ENCODE measurements around the gene GIGYF2. TPM values are rescaled to one million over a fixed set of nuclear protein-coding genes. Genes with fewer than 3 reads are reported as not detected.

Gene GIGYF2
- total and polyA plus RNA-seq, 3 experiments from 2014 or later: 27.2 to 55.8 (median 54.7) TPM

DNA sequence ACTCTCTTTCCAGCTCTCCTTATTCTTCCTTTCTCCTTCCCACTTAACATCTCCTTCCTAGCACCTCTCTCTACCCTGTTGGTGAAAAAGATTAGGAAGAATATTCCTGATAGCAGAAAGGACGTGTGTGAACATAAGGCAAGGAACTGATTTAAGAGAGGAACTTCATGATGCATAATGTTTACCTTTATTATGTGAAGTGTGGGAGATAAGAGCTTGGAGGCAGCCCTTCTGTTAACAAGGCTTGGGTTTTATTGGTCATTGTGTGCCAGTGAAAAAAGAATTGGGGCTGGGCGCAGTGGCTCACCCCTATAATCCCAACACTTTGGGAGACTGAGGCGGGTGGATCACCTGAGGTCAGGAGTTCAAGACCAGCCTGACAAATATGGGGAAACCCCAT lies 44.8 kb downstream of the GIGYF2 start:
- CTCF ChIA-PET: interaction anchor here (0.5 kb wide), 1 partner anchor 477 kb away, joined by 3 read pairs; no protein-coding TSS in a partner anchor
- no peak overlapping the region for H3K4me3 Mint-ChIP-seq
- DNase-seq: no peak
- no peaks in the 10 kb centered on the region for H3K9me3 Mint-ChIP-seq
- Histone ChIP-seq H3K27me3 (ENCODE audit: insufficient read depth, low read length, poor library complexity, severe bottlenecking) (no peaks in the 10 kb centered on the region), H3K27ac (ENCODE audit: low read depth, low read length) (no peak overlapping the region), H3K36me3 (ENCODE audit: insufficient read depth, low read length) (peaks cover 4% of the 10 kb centered on the region), H3K9me3 (ENCODE audit: low read length) (no peaks in the 10 kb centered on the region), H3K4me3 (ENCODE audit: low read length) (no peak overlapping the region), H3K4me1 (ENCODE audit: insufficient read depth, low read length) (no peaks in the 10 kb centered on the region)
- H3K27ac Mint-ChIP-seq: peak overlapping the region in 1 of 8 donors; percentile 31
- POLR2A ChIA-PET: interaction anchor here (0.6 kb wide), 1 partner anchor 347 kb away, joined by 3 read pairs; no protein-coding TSS in a partner anchor
- H3K36me3 Mint-ChIP-seq: peaks cover 4 to 45% (median 7%) of the 10 kb centered on the region in 3 donors
- H3K27me3 Mint-ChIP-seq: no peaks in the 10 kb centered on the region
- H3K4me1 Mint-ChIP-seq: peaks cover 8 to 15% (median 11%) of the 10 kb centered on the region in 3 donors

DNA sequence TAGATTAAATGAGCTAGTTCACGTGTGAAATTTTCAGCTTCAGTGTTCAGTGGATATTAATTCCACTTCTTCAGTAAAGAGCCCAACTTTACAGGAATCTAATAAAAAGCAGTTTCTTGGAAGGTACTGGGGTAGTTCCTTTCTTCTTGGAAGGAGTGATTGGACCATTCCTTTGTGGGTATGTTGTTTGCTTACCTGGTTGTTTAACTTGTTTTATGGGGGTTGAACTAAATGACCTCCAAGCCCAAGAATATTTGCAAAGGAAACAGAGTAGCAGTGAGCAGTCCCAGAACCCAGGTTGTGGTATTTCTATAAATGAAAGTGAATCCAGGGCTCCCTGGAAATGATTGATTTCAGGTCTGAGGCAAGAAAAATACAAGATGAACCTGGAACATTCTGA lies 47.8 kb downstream of the GIGYF2 start:
- Histone ChIP-seq H3K4me3 (ENCODE audit: low read length) (no peak overlapping the region), H3K27me3 (ENCODE audit: insufficient read depth, low read length, poor library complexity, severe bottlenecking) (no peaks in the 10 kb centered on the region), H3K9me3 (ENCODE audit: low read length) (no peaks in the 10 kb centered on the region), H3K36me3 (ENCODE audit: insufficient read depth, low read length) (peaks cover 15% of the 10 kb centered on the region), H3K4me1 (ENCODE audit: insufficient read depth, low read length) (no peaks in the 10 kb centered on the region), H3K27ac (ENCODE audit: low read depth, low read length) (no peak overlapping the region)
- Mint-ChIP-seq H3K27me3 (no peaks in the 10 kb centered on the region), H3K27ac (peak overlapping the region in 1 of 8 donors; percentile 13), H3K36me3 (peaks cover 5 to 50% (median 19%) of the 10 kb centered on the region in 3 donors), H3K4me1 (peaks cover 8 to 17% (median 15%) of the 10 kb centered on the region in 3 donors), H3K9me3 (no peaks in the 10 kb centered on the region), H3K4me3 (no peak overlapping the region)
- ChIA-PET CTCF (no interaction called here), POLR2A (no interaction called here)
- DNase-seq: no peak

DNA sequence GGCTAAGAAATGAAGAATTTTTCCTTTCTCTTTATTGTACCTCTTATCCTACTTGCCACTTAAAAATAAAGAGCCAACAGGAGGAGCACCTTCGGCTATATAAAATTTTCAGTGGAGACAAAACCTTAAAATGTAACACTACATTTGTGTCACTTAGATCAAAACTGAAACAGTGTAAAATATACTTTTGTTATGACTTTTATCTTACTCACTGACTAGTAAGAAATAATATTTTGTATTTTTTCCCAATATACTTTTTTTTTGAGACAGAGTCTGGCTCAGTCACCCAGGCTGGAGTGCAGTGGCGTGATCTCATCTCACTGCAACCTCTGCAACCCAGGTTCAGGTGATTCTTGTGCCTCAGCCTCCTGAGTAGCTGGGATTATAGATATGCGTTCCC lies 50.9 kb downstream of the GIGYF2 start:
- ChIA-PET CTCF (interaction anchor here (1.0 kb wide), 1 partner anchor 8 kb away, joined by 3 read pairs; no protein-coding TSS in a partner anchor), POLR2A (no interaction called here)
- H3K9me3 Mint-ChIP-seq: no peaks in the 10 kb centered on the region
- no peaks in the 10 kb centered on the region for H3K4me1 ChIP-seq (ENCODE audit: insufficient read depth, low read length)
- H3K27ac Mint-ChIP-seq: peak overlapping the region in 1 of 8 donors; percentile 72
- DNase-seq: no peak
- H3K4me3 Mint-ChIP-seq: no peak overlapping the region
- peaks cover 4 to 13% (median 5%) of the 10 kb centered on the region in 3 donors for H3K4me1 Mint-ChIP-seq
- peaks cover 5 to 62% (median 21%) of the 10 kb centered on the region in 3 donors for H3K36me3 Mint-ChIP-seq
- no peaks in the 10 kb centered on the region for H3K27me3 ChIP-seq (ENCODE audit: insufficient read depth, low read length, poor library complexity, severe bottlenecking)
- H3K27me3 Mint-ChIP-seq: no peaks in the 10 kb centered on the region
- H3K4me3 ChIP-seq (ENCODE audit: low read length): no peak overlapping the region
- H3K9me3 ChIP-seq (ENCODE audit: low read length): no peaks in the 10 kb centered on the region
- H3K27ac ChIP-seq (ENCODE audit: low read depth, low read length): no peak overlapping the region
- H3K36me3 ChIP-seq (ENCODE audit: insufficient read depth, low read length): peaks cover 22% of the 10 kb centered on the region

DNA sequence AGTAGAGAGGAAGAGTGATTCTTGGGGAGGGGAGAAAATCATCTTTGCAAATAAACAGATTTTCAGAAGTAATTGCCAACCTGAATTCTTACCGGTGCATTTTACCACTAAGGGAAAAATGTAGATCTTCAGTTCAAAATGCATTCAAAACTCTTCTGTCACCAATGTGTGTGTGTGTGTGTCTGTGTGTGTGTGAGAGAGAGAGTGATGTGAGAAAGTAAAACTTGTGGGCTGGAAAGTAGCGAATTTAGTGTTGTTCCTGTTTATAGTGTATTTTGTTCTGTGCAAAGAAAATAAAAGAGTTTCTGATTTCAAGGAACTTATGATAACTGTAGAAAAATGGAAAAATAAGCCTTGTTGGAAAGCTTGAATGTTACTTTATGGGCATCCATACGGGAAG lies 52.2 kb downstream of the GIGYF2 start:
- Mint-ChIP-seq H3K4me3 (no peak overlapping the region), H3K27ac (peak overlapping the region in 4 of 8 donors; percentile 3 to 62 (median 18)), H3K27me3 (no peaks in the 10 kb centered on the region), H3K9me3 (no peaks in the 10 kb centered on the region), H3K36me3 (peaks cover 5 to 65% (median 26%) of the 10 kb centered on the region in 3 donors), H3K4me1 (peaks cover 0 to 5% (median 5%) of the 10 kb centered on the region in 3 donors)
- Histone ChIP-seq H3K4me1 (ENCODE audit: insufficient read depth, low read length) (no peaks in the 10 kb centered on the region), H3K36me3 (ENCODE audit: insufficient read depth, low read length) (peaks cover 22% of the 10 kb centered on the region), H3K27me3 (ENCODE audit: insufficient read depth, low read length, poor library complexity, severe bottlenecking) (no peaks in the 10 kb centered on the region), H3K4me3 (ENCODE audit: low read length) (no peak overlapping the region), H3K27ac (ENCODE audit: low read depth, low read length) (no peak overlapping the region), H3K9me3 (ENCODE audit: low read length) (no peaks in the 10 kb centered on the region)
- DNase-seq: no peak
- ChIA-PET POLR2A (no interaction called here), CTCF (interaction anchor here (1.2 kb wide), 1 partner anchor 37 kb away, joined by 4 read pairs; no protein-coding TSS in a partner anchor)

DNA sequence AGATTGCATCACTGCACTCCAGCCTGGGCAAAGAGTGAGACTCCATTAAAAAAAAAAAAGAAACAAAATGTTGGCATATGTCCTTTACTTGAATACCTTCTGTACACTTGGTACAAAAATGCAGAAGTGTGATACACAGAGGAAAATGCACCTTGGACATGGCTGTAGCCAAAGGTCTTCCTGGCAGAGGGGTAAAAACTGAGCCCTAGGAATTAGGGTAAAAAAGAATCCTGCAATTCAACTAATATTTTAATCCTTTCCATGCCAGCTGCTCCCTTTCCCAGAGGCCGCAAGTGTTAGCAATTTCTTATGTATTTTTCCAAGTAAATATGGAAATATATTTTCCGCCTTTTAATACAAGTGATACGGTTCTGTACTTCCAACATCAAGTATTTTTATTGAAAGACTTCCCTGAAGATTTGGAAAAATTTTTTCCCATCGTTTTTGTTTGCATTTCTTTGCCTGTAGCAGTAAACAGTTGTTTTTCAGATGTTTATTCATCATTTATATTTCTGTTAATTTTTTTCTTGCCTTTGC lies 53.1 kb downstream of the GIGYF2 start:
- Histone ChIP-seq H3K9me3 (ENCODE audit: low read length) (no peaks in the 10 kb centered on the region), H3K36me3 (ENCODE audit: insufficient read depth, low read length) (peaks cover 22% of the 10 kb centered on the region), H3K27ac (ENCODE audit: low read depth, low read length) (no peak overlapping the region), H3K4me3 (ENCODE audit: low read length) (no peak overlapping the region), H3K27me3 (ENCODE audit: insufficient read depth, low read length, poor library complexity, severe bottlenecking) (no peaks in the 10 kb centered on the region), H3K4me1 (ENCODE audit: insufficient read depth, low read length) (no peaks in the 10 kb centered on the region)
- peaks cover 5 to 62% (median 26%) of the 10 kb centered on the region in 3 donors for H3K36me3 Mint-ChIP-seq
- H3K4me1 Mint-ChIP-seq: peaks cover 0 to 5% (median 0%) of the 10 kb centered on the region in 3 donors
- peak overlapping the region in 2 of 8 donors; percentile 81 to 93 for H3K27ac Mint-ChIP-seq
- CTCF ChIA-PET: interaction anchor here (1.2 kb wide), 1 partner anchor 36 kb away, joined by 4 read pairs; no protein-coding TSS in a partner anchor
- H3K4me3 Mint-ChIP-seq: no peak overlapping the region
- no peak for DNase-seq
- POLR2A ChIA-PET: interaction anchor here (0.6 kb wide), 1 partner anchor 9 kb away, joined by 4 read pairs; no protein-coding TSS in a partner anchor
- H3K9me3 Mint-ChIP-seq: no peaks in the 10 kb centered on the region
- no peaks in the 10 kb centered on the region for H3K27me3 Mint-ChIP-seq

DNA sequence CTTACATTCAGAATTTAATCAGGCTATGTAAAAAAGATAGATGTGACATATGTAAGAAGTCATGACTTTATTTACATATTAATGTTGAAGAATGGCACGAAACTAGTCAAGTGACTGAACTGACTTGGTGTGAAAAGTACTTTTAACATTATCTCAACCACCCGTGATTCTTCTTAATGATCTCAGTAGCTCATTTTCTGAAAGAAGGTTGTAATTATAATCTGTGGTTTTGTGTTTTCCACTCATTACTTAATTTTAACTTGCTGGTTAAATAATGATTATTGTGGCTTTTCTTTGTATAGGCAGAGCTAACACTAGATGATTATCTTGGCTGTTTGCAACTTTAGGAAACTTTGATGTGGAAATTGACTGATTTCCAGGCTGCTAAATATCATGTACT lies 60.8 kb downstream of the GIGYF2 start:
- Mint-ChIP-seq H3K9me3 (no peaks in the 10 kb centered on the region), H3K4me3 (peak overlapping the region in 2 of 7 donors; percentile 2 to 43), H3K4me1 (peaks cover 21 to 38% (median 37%) of the 10 kb centered on the region in 3 donors), H3K27me3 (no peaks in the 10 kb centered on the region), H3K36me3 (peaks cover 0 to 60% (median 16%) of the 10 kb centered on the region in 3 donors), H3K27ac (peak overlapping the region in 5 of 8 donors; percentile 14 to 72 (median 38))
- Histone ChIP-seq H3K4me1 (ENCODE audit: insufficient read depth, low read length) (peaks cover 4% of the 10 kb centered on the region), H3K4me3 (ENCODE audit: low read length) (no peak overlapping the region), H3K27me3 (ENCODE audit: insufficient read depth, low read length, poor library complexity, severe bottlenecking) (no peaks in the 10 kb centered on the region), H3K9me3 (ENCODE audit: low read length) (no peaks in the 10 kb centered on the region), H3K27ac (ENCODE audit: low read depth, low read length) (no peak overlapping the region), H3K36me3 (ENCODE audit: insufficient read depth, low read length) (peaks cover 6% of the 10 kb centered on the region)
- ChIA-PET CTCF (interaction anchor here (1.0 kb wide), 1 partner anchor 685 kb away, joined by 3 read pairs; no protein-coding TSS in a partner anchor), POLR2A (interaction anchor here (0.6 kb wide), 1 partner anchor 36 kb away, joined by 7 read pairs; no protein-coding TSS in a partner anchor)
- no peak for DNase-seq

DNA sequence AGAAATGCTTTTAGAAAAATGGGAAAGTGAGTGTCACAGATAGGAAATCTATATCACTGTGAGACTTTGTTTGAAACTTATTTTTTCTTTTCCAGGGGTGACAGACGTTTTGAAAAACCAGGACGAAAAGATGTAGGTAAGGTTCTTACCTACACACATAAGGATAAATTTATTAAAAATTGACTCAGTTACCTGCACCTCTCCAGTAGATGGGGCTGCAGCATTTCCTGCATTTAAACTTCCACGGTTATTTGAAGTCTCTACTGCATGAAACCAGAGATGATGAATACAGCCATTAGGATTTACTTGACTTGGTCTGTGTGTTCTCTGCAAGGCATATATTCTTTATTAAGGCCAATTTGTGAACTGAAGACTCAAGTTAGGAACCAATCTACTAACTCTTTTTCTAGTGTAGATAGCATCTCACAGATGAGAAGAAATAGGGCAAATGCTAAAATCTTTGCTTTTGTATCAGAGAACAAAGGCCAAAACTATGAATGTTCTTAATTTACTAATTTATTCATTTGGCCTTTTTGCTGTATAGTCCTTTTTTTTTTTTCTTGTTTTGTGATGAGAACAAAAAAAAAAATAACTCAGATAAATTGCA lies 64.3 kb downstream of the GIGYF2 start:
- no peaks in the 10 kb centered on the region for H3K27me3 ChIP-seq (ENCODE audit: insufficient read depth, low read length, poor library complexity, severe bottlenecking)
- no peak overlapping the region for H3K27ac ChIP-seq (ENCODE audit: low read depth, low read length)
- H3K4me1 ChIP-seq (ENCODE audit: insufficient read depth, low read length): peaks cover 4% of the 10 kb centered on the region
- DNase-seq: peak in 4 of 5 donors; percentile 2 to 36 (median 12)
- peaks cover 10% of the 10 kb centered on the region for H3K36me3 ChIP-seq (ENCODE audit: insufficient read depth, low read length)
- Mint-ChIP-seq H3K9me3 (no peaks in the 10 kb centered on the region), H3K27ac (peak overlapping the region in 1 of 8 donors; percentile 7), H3K4me3 (no peak overlapping the region), H3K4me1 (peaks cover 26 to 27% (median 26%) of the 10 kb centered on the region in 3 donors), H3K36me3 (peaks cover 5 to 67% (median 24%) of the 10 kb centered on the region in 3 donors), H3K27me3 (no peaks in the 10 kb centered on the region)
- POLR2A ChIA-PET: no interaction called here
- H3K9me3 ChIP-seq (ENCODE audit: low read length): no peaks in the 10 kb centered on the region
- CTCF ChIA-PET: no interaction called here
- H3K4me3 ChIP-seq (ENCODE audit: low read length): no peak overlapping the region

DNA sequence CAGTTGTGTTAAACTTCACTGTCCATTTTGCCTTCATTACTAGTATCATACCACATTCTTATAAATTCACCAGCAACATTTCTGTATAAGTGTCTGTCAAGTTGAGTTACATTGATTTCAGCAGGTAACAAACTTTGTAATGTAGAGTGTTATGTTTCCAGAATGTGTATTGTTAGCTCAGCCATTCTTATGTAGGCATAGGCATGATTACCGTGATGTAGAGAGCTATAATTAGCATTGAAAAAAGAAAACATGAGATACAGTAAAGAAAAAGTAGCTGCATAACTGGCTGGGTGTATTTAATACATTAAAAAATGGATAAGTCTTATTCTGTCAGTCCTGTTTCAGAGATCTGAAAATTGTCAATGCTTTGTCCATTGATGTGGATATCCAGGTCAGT lies 70.7 kb downstream of the GIGYF2 start:
- Mint-ChIP-seq H3K4me1 (peaks cover 24 to 35% (median 29%) of the 10 kb centered on the region in 3 donors), H3K9me3 (no peaks in the 10 kb centered on the region), H3K27ac (no peak overlapping the region), H3K4me3 (no peak overlapping the region), H3K27me3 (no peaks in the 10 kb centered on the region), H3K36me3 (peaks cover 5 to 75% (median 24%) of the 10 kb centered on the region in 3 donors)
- H3K27ac ChIP-seq (ENCODE audit: low read depth, low read length): no peak overlapping the region
- POLR2A ChIA-PET: interaction anchor here (0.6 kb wide), 1 partner anchor 57 kb away, joined by 5 read pairs; no protein-coding TSS in a partner anchor
- peaks cover 12% of the 10 kb centered on the region for H3K4me1 ChIP-seq (ENCODE audit: insufficient read depth, low read length)
- no peaks in the 10 kb centered on the region for H3K9me3 ChIP-seq (ENCODE audit: low read length)
- peaks cover 12% of the 10 kb centered on the region for H3K36me3 ChIP-seq (ENCODE audit: insufficient read depth, low read length)
- no peak for DNase-seq
- H3K27me3 ChIP-seq (ENCODE audit: insufficient read depth, low read length, poor library complexity, severe bottlenecking): no peaks in the 10 kb centered on the region
- no peak overlapping the region for H3K4me3 ChIP-seq (ENCODE audit: low read length)
- CTCF ChIA-PET: no interaction called here

Measured in CD8-positive, alpha-beta memory T cell (primary cell).